ENCODE results near the gene NPHS2.

DNA sequence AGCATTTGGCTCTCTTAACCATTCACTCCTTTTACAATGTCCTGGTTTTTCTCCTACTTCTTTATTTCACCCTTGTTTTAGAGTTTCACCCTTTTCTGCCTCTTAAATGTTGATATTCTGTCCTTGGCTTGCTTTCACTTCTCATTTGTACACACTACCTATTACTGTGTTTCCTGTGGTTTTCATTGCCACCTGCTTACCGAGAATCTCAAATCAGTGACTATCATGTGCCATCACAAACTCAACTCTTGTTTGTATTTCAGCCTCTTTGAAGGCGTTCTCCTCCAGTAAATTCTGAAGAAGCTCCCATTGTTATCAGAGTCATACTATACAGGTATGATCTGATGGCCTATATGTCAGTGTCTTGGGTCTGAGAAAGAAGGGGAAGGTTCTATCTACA, 65.7 kb downstream of the NPHS2 start:
- TF ChIP-seq, protein P1, sequence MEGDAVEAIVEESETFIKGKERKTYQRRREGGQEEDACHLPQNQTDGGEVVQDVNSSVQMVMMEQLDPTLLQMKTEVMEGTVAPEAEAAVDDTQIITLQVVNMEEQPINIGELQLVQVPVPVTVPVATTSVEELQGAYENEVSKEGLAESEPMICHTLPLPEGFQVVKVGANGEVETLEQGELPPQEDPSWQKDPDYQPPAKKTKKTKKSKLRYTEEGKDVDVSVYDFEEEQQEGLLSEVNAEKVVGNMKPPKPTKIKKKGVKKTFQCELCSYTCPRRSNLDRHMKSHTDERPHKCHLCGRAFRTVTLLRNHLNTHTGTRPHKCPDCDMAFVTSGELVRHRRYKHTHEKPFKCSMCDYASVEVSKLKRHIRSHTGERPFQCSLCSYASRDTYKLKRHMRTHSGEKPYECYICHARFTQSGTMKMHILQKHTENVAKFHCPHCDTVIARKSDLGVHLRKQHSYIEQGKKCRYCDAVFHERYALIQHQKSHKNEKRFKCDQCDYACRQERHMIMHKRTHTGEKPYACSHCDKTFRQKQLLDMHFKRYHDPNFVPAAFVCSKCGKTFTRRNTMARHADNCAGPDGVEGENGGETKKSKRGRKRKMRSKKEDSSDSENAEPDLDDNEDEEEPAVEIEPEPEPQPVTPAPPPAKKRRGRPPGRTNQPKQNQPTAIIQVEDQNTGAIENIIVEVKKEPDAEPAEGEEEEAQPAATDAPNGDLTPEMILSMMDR (IDR thresholded peaks at IDR 0.05), result no peak
- TF ChIP-seq POLR2AphosphoS5 (IDR thresholded peaks at IDR 0.05) (no peak), EP300 (IDR thresholded peaks at IDR 0.05) (no peak), POLR2A (IDR thresholded peaks at IDR 0.05) (no peak)

Data from sigmoid colon (tissue), 4 donors.